ENCODE data around the gene CRIM1. TPM values are rescaled to one million over a fixed set of nuclear protein-coding genes. Genes with fewer than 3 reads are reported as not detected.
"Not testable (repeated sequence)": the region's sequence is repeated elsewhere in the genome, so short reads cannot be mapped to it uniquely, and the experiment has no call there.

The CRIM1 gene, protein sequence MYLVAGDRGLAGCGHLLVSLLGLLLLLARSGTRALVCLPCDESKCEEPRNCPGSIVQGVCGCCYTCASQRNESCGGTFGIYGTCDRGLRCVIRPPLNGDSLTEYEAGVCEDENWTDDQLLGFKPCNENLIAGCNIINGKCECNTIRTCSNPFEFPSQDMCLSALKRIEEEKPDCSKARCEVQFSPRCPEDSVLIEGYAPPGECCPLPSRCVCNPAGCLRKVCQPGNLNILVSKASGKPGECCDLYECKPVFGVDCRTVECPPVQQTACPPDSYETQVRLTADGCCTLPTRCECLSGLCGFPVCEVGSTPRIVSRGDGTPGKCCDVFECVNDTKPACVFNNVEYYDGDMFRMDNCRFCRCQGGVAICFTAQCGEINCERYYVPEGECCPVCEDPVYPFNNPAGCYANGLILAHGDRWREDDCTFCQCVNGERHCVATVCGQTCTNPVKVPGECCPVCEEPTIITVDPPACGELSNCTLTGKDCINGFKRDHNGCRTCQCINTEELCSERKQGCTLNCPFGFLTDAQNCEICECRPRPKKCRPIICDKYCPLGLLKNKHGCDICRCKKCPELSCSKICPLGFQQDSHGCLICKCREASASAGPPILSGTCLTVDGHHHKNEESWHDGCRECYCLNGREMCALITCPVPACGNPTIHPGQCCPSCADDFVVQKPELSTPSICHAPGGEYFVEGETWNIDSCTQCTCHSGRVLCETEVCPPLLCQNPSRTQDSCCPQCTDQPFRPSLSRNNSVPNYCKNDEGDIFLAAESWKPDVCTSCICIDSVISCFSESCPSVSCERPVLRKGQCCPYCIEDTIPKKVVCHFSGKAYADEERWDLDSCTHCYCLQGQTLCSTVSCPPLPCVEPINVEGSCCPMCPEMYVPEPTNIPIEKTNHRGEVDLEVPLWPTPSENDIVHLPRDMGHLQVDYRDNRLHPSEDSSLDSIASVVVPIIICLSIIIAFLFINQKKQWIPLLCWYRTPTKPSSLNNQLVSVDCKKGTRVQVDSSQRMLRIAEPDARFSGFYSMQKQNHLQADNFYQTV
- 729 and 949 TPM in 2 replicates for total RNA-seq

DNA sequence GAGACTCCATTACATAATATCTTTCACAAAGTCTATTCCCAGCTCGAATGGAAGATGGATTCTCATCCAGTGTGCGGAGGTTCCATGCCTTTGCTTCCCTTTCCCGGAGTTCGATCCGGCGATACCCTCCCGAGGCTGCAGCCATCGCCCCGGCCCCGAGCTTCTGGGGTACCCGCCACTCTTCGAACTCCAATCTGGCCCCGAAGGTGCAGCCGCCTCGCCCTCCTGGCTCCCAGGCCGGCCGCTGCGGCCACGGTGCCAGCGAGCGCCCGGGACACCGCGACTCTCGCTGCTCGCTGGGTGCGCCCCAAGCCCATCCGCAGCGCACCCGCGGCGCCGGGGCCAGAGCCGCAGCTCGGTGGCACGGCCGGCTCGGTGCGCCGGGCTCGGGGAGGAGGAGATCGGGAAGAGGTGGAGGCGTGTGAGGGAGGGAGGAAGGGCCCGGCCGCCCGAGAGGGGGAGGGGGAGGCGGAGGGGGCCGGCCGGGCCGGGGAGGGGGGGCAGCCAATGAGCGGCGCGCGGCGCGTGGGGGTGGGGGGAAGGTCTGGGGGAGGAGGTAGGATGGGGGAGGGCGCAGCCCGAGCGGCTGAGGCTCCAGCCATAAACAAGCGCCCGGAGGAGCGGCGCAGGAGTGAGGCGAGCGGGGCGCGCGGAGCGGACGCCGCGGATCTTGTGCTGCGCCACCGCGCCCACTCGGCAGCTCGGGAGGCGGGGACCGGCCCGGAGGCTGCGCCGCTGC, at the start of gene CRIM1:
Gene CRIM1, plus strand, starts transcription at position 628 of the 739 bp plus-strand sequence. CDS start 515 bp downstream, outside the sequence.
- TF ChIP-seq, protein P1, sequence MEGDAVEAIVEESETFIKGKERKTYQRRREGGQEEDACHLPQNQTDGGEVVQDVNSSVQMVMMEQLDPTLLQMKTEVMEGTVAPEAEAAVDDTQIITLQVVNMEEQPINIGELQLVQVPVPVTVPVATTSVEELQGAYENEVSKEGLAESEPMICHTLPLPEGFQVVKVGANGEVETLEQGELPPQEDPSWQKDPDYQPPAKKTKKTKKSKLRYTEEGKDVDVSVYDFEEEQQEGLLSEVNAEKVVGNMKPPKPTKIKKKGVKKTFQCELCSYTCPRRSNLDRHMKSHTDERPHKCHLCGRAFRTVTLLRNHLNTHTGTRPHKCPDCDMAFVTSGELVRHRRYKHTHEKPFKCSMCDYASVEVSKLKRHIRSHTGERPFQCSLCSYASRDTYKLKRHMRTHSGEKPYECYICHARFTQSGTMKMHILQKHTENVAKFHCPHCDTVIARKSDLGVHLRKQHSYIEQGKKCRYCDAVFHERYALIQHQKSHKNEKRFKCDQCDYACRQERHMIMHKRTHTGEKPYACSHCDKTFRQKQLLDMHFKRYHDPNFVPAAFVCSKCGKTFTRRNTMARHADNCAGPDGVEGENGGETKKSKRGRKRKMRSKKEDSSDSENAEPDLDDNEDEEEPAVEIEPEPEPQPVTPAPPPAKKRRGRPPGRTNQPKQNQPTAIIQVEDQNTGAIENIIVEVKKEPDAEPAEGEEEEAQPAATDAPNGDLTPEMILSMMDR (IDR thresholded peaks at IDR 0.05; ENCODE audit: insufficient read depth, low read depth, low read length) = no peak
- peak; percentile 94 for DNase-seq (ENCODE audit: low read depth)
- peak within 1 kb of the TSS; percentile 86 for H3K4me3 ChIP-seq (ENCODE audit: low read depth, low read length)

DNA sequence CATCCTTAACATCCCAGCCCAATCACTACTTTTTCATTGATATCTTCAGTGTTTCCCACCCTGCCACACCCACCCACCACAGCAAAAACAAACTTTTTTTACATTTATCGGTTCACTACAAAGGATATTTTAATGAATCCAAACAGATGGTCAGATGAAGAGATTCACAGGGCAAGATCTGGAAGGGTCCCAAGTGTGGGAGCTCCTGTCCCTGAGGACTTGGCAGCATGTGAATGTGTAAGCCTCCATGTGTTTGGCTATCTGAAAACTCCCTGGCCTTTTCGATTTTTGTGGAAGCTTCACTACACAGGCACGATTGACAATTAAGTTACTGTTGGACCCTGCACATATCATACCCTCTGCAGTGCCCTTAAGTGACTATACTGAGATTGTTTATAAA, 48.1 kb upstream of the CRIM1 start:
- TF ChIP-seq, protein P1 (IDR thresholded peaks at IDR 0.05; ENCODE audit: insufficient read depth, low read depth, low read length) = no peak
- no peak overlapping the region for H3K4me3 ChIP-seq (ENCODE audit: low read depth, low read length)
- DNase-seq (ENCODE audit: low read depth) = no peak

DNA sequence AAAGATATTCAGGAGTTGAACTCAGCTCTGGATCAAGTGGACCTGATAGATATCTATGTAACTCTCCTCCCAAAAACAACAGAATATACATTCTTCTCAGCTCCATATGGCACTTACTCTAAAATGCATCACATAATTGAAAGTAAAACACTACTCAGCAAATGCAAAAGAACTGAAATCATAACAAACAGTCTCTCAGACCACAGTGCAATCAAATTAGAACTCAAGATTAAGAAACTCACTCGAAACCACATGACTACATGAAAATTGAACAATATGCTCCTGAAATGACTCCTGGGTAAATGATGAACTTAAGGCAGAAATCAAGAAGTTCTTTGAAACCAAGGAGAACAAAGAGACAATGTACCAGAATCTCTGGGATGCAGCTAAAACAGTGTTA, 45.1 kb upstream of the CRIM1 start:
- DNase-seq (ENCODE audit: low read depth); H3K4me3 ChIP-seq (ENCODE audit: low read depth, low read length): not testable (repeated sequence)

DNA sequence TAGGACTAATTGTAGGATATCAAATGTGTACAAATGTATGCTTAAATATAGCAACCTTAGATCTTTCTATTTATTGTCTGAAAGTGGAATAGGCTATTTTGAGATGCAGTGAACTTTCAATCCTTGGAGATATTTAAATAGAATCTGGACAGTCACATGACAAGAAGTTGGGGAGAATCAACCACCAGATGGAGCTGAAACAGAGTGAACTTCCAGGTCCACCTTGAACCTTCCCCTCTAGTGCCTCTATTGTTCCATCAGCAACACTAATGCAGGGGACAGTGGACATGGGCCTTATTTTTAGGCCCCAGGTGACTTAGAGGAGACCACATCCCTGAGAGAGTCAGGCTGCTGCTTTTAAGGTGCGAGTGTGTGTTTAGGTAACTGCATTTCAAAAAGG, 37.0 kb upstream of the CRIM1 start:
- no peak for DNase-seq (ENCODE audit: low read depth)
- no peak overlapping the region for H3K4me3 ChIP-seq (ENCODE audit: low read depth, low read length)
- TF ChIP-seq, protein P1 (IDR thresholded peaks at IDR 0.05; ENCODE audit: insufficient read depth, low read depth, low read length) = no peak

- DNase-seq (ENCODE audit: low read depth) = peak; percentile 51
- TF ChIP-seq, protein P1 (IDR thresholded peaks at IDR 0.05; ENCODE audit: insufficient read depth, low read depth, low read length) = peak; percentile 63
- no peak overlapping the region for H3K4me3 ChIP-seq (ENCODE audit: low read depth, low read length)
Measured at GRCh38 chr2:36322108-36322507, 33.5 kb upstream of the CRIM1 start.

DNA sequence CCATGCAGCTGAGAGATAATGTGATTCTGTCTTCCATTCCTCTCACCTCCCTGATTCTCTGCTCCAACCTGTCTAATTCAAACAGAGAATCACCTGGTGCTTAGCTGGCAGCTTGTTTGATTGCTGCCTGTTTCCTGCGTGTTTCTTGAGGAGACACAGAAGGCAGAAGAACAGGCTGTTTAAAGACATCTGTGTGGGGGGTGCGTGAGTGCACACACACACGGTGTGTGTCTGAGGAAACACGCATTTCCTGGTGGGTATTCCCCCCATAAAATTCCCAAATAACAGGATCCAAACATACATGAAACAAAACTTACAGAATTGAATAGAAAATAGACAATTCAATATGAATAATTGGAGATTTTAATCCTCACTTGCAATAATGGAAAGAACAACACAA, 29.3 kb upstream of the CRIM1 start:
- TF ChIP-seq, protein P1 (IDR thresholded peaks at IDR 0.05; ENCODE audit: insufficient read depth, low read depth, low read length) = no peak
- DNase-seq (ENCODE audit: low read depth) = no peak
- H3K4me3 ChIP-seq (ENCODE audit: low read depth, low read length) = no peak overlapping the region

All from fibroblast of villous mesenchyme (primary cell).